ENCODE data around the gene SEC14L1.
"Not testable (repeated sequence)": the region's sequence is repeated elsewhere in the genome, so short reads cannot be mapped to it uniquely, and the experiment has no call there.

The SEC14L1 gene

GRCh38 chr17:77242118-77242851 lies 101.5 kb downstream of the SEC14L1 start:
- no peak for DNase-seq

GRCh38 chr17:77245162-77245926 lies 104.6 kb downstream of the SEC14L1 start:
- no peak for DNase-seq

- no peak for DNase-seq
Observed at GRCh38 chr17:77246110-77247047, 105.6 kb downstream of the SEC14L1 start.

GRCh38 chr17:77247048-77247541 lies 106.3 kb downstream of the SEC14L1 start:
- peak; percentile 48 to 87 (median 81) for DNase-seq

GRCh38 chr17:77247609-77248008 lies 106.8 kb downstream of the SEC14L1 start:
- no peak for DNase-seq

GRCh38 chr17:77248216-77249114 lies 107.7 kb downstream of the SEC14L1 start:
- DNase-seq = no peak

- DNase-seq = no peak
Observed at GRCh38 chr17:77251622-77252183, 110.9 kb downstream of the SEC14L1 start.

GRCh38 chr17:77252306-77252705 lies 111.5 kb downstream of the SEC14L1 start:
- not testable (repeated sequence) for DNase-seq

- DNase-seq = no peak
Observed at GRCh38 chr17:77253611-77254051, 112.9 kb downstream of the SEC14L1 start.

GRCh38 chr17:77254951-77255825 lies 114.4 kb downstream of the SEC14L1 start:
- no peak for DNase-seq

GRCh38 chr17:77255970-77256369 lies 115.2 kb downstream of the SEC14L1 start:
- not testable (repeated sequence) for DNase-seq

- no peak for DNase-seq
Observed at GRCh38 chr17:77256710-77257109, 115.9 kb downstream of the SEC14L1 start.

GRCh38 chr17:77257169-77257568 lies 116.4 kb downstream of the SEC14L1 start:
- no peak for DNase-seq

GRCh38 chr17:77257596-77258458 lies 117.1 kb downstream of the SEC14L1 start:
- no peak for DNase-seq

- DNase-seq = no peak
Observed at GRCh38 chr17:77258638-77259037, 117.9 kb downstream of the SEC14L1 start.

GRCh38 chr17:77264617-77265230 lies 124.0 kb downstream of the SEC14L1 start:
- DNase-seq = no peak

GRCh38 chr17:77266213-77266612 lies 125.4 kb downstream of the SEC14L1 start:
- no peak for DNase-seq

All from stimulated activated naive CD4-positive, alpha-beta T cell (primary cell).